GM18498 (cell line): ENCODE measurements around the gene HES4.
A peak's percentile ranks its signal among the peaks of the same experiment; 100 is the strongest.
"Not testable (repeated sequence)": the region's sequence is repeated elsewhere in the genome, so short reads cannot be mapped to it uniquely, and the experiment has no call there.

ENCODE experiments used
- ATAC-seq: cut with Tn5 transposase; IDR thresholded peaks from one replicate; pipeline ENCODE4 v1.9.1; 2021; ENCODE audit warnings: mild to moderate bottlenecking, moderate library complexity; ENCODE audit not compliant: unreplicated experiment

HES4 gene

GRCh38 chr1:1019122-1019999, 19.5 kb upstream of the HES4 start:
- peak; percentile 71 for ATAC-seq

GRCh38 chr1:1018321-1018685, 18.4 kb upstream of the HES4 start:
- ATAC-seq, result not testable (repeated sequence)

DNA sequence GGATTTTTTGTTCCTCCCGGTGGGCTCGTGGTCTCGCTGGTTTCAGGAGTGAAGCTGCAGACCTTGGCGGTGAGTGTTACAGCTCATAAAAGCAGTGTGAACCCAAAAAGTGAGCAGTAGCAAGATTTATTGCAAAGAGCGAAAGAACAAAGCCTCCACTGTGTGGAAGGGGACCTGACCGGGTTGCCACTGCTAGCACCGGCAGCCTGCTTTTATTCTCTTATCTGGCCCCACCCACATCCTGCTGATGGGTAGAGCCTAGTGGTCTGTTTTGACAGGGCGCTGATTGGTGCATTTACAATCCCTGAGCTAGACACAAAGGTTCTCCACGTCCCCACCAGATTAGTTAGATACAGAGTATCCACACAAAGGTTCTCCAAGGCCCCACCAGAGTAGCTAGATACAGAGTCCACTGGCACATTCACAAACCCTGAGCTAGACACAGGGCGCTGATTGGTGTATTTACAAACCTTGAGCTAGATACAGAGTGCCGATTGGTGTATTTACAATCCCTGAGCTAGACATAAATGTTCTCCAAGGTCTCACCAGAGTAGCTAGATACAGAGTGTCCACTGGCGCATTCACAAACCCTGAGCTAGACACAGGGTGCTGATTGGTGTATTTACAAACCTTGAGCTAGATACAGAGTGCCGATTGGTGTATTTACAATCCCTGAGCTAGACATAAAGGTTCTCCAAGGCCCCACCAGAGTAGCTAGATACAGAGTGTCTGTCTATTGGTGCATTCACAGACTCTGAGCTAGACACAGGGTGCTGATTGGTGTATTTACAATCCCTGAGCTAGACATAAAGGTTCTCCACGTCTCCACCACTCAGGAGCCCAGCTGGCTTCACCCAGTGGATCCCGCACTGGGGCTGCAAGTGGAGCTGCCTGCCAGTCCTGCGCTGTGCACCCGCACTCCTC, 17.8 kb upstream of the HES4 start:
- not testable (repeated sequence) for ATAC-seq

GRCh38 chr1:1014799-1015681, 15.1 kb upstream of the HES4 start:
- no peak for ATAC-seq

- ATAC-seq, result no peak
Observed at GRCh38 chr1:1013922-1014648, 14.2 kb upstream of the HES4 start.

DNA sequence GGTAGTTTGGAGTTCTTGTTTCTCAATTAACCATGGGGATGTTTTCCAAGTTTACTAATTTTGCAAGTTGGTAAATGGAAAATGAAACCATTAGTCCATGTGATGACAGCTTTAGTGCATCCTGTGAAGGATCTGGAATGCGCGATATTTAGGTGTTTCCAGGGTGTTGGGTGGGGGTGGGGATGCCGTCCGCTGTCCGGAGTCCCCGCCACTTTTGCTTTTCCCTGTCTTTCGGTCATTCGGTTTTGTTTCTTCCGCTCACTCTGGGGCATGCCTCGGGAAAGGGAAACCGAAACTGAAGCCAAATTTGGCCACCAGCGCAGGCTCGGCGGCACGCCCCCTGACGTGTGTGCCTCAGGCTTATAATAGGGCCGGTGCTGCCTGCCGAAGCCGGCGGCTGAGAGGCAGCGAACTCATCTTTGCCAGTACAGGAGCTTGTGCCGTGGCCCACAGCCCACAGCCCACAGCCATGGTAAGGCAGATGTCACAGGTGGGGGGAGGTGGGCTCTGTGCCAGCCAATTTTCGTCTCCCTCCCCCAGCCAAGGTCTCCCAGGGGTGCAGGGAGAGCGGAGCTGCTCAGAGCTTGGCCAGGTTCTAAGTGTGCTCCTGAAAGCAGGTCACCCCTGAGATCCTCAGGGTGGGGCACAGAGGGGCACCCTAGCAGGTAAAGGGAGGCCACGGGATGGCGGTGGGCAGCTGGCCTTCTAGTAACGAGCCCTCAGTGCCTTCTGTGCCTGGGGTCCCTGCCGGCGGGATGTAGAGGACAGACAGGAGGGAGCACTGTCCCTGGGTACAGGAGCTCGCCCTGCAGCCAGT, 13.4 kb upstream of the HES4 start, which contains the start of gene ISG15:
Gene ISG15, plus strand, starts transcription at position 393 of the 817 bp plus-strand sequence. Its CDS starts 77 bp downstream, at position 470.
- ATAC-seq, result peak; percentile 81

DNA sequence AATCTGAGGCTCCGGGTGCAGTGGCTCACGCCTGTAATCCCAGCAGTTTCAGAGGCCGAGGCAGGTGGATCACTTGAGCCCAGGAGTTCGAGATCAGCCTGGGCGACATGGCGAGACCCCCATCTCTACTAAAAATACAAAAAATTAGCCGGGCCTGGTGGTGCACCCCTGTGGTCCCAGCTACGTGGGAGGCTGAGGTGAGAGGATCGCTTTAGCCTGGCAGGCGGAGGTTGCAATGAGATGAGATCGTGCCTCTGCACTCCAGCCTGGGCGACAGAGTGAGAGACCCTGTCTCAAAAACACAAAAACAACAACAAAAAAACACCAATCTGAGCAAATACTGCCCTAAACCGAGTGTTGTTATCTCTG, 12.8 kb upstream of the HES4 start:
- peak; percentile 4 for ATAC-seq

DNA sequence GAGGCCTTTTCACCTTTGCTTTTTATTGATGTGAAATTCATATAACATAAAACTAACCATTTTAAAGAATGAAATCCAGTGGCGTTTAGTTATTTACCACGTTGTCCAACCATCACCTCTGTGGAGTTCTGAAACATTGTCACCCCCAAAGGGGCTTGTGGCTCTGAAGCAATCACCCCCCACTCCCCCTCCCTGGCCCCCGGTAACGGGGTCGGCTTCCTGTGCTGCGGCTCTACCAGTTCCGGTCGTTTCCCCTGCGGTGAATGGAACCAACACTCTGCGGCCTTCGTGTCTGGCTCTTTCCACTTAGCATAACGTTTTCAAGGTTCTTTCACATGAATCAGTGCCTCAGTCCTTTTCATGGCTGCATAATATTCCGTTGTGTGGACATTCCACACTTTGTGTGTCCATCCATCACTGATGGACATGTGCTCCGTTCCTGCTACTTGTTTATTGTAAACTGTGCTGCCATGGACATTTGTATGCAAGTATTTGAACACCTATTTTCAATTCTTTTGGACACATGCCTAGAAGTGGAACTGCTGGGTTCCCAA, 11.6 kb upstream of the HES4 start:
- ATAC-seq, result no peak

GRCh38 chr1:1010131-1010530, 10.2 kb upstream of the HES4 start:
- not testable (repeated sequence) for ATAC-seq

DNA sequence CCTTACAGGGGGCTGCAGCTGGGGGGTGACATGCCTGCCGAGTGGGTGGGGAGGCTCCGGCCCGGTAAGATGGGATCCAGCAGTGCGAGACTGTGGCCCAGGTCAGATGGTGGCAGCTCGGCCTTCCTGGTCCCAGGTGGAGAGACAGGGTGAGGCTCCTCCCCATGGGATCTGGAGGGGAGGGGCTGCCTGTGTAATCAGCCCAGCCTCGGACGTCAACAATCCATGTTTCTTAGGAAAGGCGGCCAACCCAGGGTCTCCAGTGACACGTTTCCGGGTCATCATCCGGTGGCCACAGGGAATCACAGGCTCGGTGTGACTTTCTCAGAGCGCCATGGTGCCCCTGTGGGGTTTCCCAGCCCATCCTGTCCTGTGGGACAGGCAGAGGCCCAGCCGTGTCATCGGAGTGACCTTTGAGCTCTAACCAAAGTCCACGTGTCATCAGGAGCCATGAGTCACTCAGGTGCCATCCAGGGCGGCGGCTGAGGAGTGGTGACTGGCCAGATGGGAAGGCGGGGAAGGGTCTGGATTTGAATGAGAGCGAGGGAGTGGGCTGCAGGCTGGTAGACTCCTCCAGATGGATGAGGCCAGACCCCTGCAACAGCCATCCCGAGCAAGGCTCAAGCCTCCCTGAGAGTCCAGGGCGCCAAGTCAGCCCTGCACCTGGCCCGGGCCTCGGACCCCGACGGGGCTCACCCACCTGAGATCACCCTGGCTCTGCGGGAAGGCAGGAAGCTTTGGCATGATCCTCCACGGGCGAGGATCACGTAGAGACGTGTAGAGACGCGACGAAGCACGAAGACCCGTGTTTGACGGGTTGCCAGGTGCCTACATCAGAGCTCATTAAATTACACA, 6.6 kb upstream of the HES4 start:
- ATAC-seq, result no peak

GRCh38 chr1:1005774-1006304, 5.9 kb upstream of the HES4 start:
- ATAC-seq, result no peak

DNA sequence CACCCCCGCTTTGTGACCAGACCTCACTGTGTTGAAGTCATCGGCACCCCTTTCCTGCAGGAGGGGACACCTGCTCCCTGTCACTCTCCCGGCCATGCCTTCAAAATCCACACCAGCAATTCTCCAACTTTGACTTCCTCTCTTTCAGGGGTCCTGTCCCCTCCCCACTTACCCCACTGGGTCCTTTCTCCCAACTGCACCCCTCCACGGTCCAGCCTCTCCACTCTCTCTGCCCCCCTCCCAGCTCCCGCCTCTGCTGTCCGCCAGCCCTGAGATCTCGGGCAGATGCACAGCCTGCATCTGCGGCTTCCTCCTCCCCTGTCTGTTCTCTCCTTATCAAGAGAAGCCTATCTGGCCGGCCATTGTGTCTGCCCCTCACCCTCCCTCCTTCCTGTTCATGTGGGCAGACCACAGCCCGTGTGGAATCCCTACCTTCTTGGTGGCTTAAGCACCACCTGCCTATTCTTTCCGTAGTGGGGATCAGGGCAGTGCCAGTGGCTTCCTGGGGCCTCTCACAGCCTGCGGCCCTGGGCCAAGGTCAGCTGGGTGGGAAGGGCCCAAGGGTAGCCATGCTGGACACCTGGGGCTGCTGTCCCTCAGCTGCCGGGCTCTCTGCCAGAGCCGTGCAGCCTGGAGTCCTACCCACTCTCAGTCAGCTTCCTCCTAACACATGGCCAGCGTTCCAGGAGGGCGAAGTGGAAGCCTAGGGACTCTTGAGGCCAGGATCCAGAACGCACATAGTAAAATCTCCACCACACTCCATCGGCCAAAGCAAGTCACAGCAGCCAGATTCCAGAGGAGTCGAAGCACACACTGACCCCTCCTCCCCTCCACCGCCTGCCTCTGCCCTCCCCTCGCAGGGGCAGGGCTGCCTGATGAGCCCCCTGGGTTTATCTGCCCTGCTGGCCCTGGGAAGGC, 5.1 kb upstream of the HES4 start:
- ATAC-seq, result no peak

GRCh38 chr1:1004420-1004779, 4.5 kb upstream of the HES4 start:
- no peak for ATAC-seq

DNA sequence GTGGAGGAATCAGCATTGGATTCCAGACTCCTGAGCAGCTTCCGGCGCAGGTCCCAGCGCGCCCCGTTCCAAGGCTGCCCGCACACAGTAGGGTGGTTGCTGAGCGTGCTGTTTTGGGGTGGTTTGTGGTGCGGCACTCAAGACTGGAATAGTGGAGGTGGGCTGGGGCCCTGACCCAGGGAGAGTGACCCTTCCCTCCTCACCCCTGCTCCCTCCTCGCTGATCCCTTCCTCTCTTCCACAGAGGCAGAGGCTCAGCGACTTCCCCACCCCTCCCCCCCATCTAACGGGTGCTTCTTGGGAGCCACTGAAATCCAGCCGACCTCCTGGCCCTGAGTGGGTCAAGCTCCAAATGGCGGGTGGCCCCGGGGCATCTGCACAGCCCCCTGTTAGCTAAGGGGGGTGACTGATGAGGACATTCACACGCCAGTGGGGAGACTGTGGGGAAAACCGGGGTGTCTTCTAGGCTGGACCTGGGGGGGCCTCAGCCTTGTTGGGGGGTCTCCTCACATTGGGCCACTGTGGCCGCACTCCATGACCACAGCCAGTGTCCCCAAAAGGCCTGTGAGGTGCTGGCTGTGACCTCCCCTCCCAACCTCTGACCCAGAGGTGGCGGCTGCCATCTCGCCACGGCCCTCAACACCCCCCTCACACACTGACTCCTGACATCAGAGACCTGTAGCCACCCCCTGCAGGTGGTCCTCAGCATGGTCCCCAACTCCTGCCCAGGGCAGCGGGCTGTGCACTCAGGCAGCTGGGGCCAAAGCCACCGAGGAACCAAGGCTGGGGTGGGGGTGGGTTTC, 3.9 kb upstream of the HES4 start:
- no peak for ATAC-seq

DNA sequence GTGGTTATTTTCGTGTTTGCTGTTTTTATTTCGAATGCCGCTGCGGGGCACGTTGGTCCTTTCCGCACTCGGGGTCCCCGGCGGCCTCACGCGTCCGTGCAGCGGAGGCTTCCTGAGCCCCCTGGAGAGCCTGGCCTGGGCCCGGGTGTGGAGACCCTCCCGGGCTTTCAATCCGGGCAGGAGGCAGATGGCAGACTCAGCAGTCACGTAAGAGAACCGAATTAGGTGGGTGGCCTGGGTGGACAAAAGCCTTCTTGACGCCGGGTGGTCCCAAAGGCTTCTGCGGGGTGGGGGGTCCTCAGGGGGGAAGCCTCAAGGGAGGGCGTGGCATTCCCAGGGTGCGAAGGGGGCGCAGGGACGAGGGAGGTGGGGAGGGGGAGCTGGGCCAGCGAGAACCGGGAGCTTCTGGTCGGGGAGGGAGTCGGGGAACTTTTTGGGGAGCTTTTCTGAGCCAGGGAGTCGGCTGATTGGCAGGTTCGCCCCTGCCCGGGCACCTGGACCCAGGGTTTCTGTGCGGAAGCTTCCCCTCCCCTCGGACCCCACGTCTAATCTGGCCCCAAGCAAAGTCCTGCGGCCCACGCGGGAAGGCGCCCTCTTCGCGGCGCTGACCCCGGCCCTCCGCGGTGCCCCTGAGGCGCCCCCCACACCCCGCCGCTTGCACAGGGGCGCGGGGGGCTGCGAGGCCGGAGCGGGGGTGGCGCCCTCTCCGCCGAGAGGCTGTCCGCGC, 1.3 kb upstream of the HES4 start:
- ATAC-seq, result no peak
